H1 (cell line): ENCODE results near the gene UBL5. TPM values are rescaled to one million over a fixed set of nuclear protein-coding genes. Genes with fewer than 3 reads are reported as not detected.

ENCODE experiments used
- CBX5 ChIP-seq: fragments of 300-800, 300-1000 bp; sonication (generic); IDR thresholded peaks from 2 replicates; pipeline ENCODE4 v1.7.1; 2016; ENCODE audit warnings: antibody characterized with exemption, low read length, low read depth
- CREB1 ChIP-seq: IDR thresholded peaks from 2 replicates; pipeline ENCODE4 v1.6.1; 2012; ENCODE audit warnings: inconsistent platforms
- E2F6 ChIP-seq: IDR thresholded peaks from 2 replicates; pipeline ENCODE4 v1.6.1; 2012; ENCODE audit warnings: inconsistent platforms
- FOSL1 ChIP-seq: IDR thresholded peaks from 2 replicates; pipeline ENCODE4 v1.6.1; 2011; ENCODE audit warnings: mild to moderate bottlenecking, low read depth, low read length, moderate library complexity; ENCODE audit not compliant: insufficient read depth
- RAD21 ChIP-seq, 2 experiments: IDR thresholded peaks in 1 of 2; conservative IDR thresholded peaks in 1 of 2; 2 replicates each; pipeline ENCODE4 v1.6.1; 2011; ENCODE audit warnings: low read depth in 2 of 2, low read length in 2 of 2, improper control_type of control experiment in 1 of 2, inconsistent platforms in 1 of 2, mild to moderate bottlenecking in 1 of 2, moderate library complexity in 1 of 2
- SIN3A ChIP-seq, 2 experiments: IDR thresholded peaks in 1 of 2; conservative IDR thresholded peaks in 1 of 2; 2 replicates each; pipeline ENCODE4 v1.6.1; 2011 to 2012; ENCODE audit warnings: low read length in 2 of 2, improper control_type of control experiment in 1 of 2, low read depth in 1 of 2, mild to moderate bottlenecking in 1 of 2
- SP1 ChIP-seq: IDR thresholded peaks from 2 replicates; pipeline ENCODE4 v1.6.1; 2011; ENCODE audit warnings: low read depth, low read length
- SRF ChIP-seq: IDR thresholded peaks from 2 replicates; pipeline ENCODE4 v1.6.1; 2011; ENCODE audit warnings: mild to moderate bottlenecking, low read depth, low read length, moderate library complexity
- TCF12 ChIP-seq: IDR thresholded peaks from 2 replicates; pipeline ENCODE4 v1.6.1; 2011; ENCODE audit warnings: low read depth, mild to moderate bottlenecking, low read length
- polyA plus RNA-seq, 7 experiments: library from polyadenylated mRNA; depleted of rRNA in 3 of 7; stranded (reverse) in 5 of 7; unstranded in 2 of 7; fragments of >200 nt in 5 of 7; fragments of 200-250 nt in 2 of 7; gene quantifications; 1 replicate in 5 of 7; 2 replicates in 1 of 7; 4 replicates in 1 of 7; pipeline versions ENCODE4 v1.2.1 to v1.2.3, GENCODE V29; 2011 to 2013; ENCODE audit warnings: missing spikeins in 2 of 7, mixed read lengths in 2 of 7
- total RNA-seq: library from RNA; stranded (reverse); fragmentation: NEBNext Ultra II Directional; extraction: Animal tissue kit (Norgen Biotek cat#: 25700); gene quantifications from 2 replicates; pipeline ENCODE4 v1.2.1, GENCODE V29; 2021
- TF ChIP-seq, protein P1 (sequence below), 3 experiments: IDR thresholded peaks; 1 replicate in 2 of 3; 2 replicates in 1 of 3; pipeline versions ENCODE4 v1.5.1 to v1.6.1; 2011; ENCODE audit warnings: low read length in 3 of 3, mild to moderate bottlenecking in 3 of 3, inconsistent platforms in 2 of 3, low read depth in 1 of 3, moderate library complexity in 1 of 3; ENCODE audit not compliant: insufficient read depth in 1 of 3; ENCODE audit errors: control extremely low read depth in 1 of 3

UBL5 gene
- total and polyA plus RNA-seq, 2 of the 8 experiments (the other 6 are each of a cell fraction or from before 2014, with no cell fraction given): 416 to 1,209 TPM

GRCh38 chr19:9865732-9866501 lies 38.2 kb downstream of the UBL5 start (continued):
- TF ChIP-seq, protein P1, sequence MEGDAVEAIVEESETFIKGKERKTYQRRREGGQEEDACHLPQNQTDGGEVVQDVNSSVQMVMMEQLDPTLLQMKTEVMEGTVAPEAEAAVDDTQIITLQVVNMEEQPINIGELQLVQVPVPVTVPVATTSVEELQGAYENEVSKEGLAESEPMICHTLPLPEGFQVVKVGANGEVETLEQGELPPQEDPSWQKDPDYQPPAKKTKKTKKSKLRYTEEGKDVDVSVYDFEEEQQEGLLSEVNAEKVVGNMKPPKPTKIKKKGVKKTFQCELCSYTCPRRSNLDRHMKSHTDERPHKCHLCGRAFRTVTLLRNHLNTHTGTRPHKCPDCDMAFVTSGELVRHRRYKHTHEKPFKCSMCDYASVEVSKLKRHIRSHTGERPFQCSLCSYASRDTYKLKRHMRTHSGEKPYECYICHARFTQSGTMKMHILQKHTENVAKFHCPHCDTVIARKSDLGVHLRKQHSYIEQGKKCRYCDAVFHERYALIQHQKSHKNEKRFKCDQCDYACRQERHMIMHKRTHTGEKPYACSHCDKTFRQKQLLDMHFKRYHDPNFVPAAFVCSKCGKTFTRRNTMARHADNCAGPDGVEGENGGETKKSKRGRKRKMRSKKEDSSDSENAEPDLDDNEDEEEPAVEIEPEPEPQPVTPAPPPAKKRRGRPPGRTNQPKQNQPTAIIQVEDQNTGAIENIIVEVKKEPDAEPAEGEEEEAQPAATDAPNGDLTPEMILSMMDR (IDR thresholded peaks at IDR 0.05; ENCODE audit: control extremely low read depth in 1 of 3, insufficient read depth in 1 of 3, low read depth in 1 of 3, low read length in 3 of 3): no peak
- TF ChIP-seq SRF (no peak), RAD21 (IDR thresholded peaks at IDR 0.05 in 1 of 2, conservative IDR thresholded peaks at IDR 0.05 in 1 of 2; ENCODE audit: low read depth in 2 of 2, low read length in 2 of 2) (no peak), TCF12 (no peak), FOSL1 (no peak), SP1 (no peak), SIN3A (conservative IDR thresholded peaks at IDR 0.05 in 1 of 2, IDR thresholded peaks at IDR 0.05 in 1 of 2; ENCODE audit: low read depth in 1 of 2, low read length in 2 of 2) (no peak), E2F6 (no peak), CREB1 (no peak), CBX5 (no peak)
- TF ChIP-seq, all 59 proteins: peak for 0
